SK-N-SH (cell line): ENCODE data around the gene DNAL4. TPM values are rescaled to one million over a fixed set of nuclear protein-coding genes. Genes with fewer than 3 reads are reported as not detected.

Source experiments
- CTCF ChIA-PET: fragments of 300-600, 350-600 bp; formaldehyde crosslinking; extraction: SDS; loops from one replicate; lab custom pipeline; 2021; lab: Yijun Ruan, JAX
- POLR2A ChIA-PET: fragments of 350-600 bp; sonication (Branson Sonifier 250); formaldehyde crosslinking; extraction: SDS; loops from one replicate; lab custom pipeline; 2020; ENCODE audit warnings: antibody characterized with exemption, inconsistent platforms; lab: Yijun Ruan, JAX
- DNase-seq: peaks from one replicate; pipeline ENCODE4 v3.0.0; 2012
- H2AFZ ChIP-seq: fragments of 200-600 bp; sonication (generic); 2 replicates; pipeline ENCODE4 v1.8.1; 2016; ENCODE audit warnings: antibody characterized with exemption, mild to moderate bottlenecking, low read depth
- H3F3A ChIP-seq: fragments of 200-600 bp; sonication (generic); replicated peaks from 2 replicates; pipeline ENCODE3; 2016; ENCODE audit warnings: antibody characterized with exemption, mild to moderate bottlenecking; ENCODE audit not compliant: insufficient read depth
- H3K27ac ChIP-seq, 2 experiments: fragments of 200-500 bp in 1 of 2; fragments of 200-600 bp in 1 of 2; sonication (Bioruptor generic) in 1 of 2; sonication (generic), shearing (Covaris generic) in 1 of 2; 2 replicates each; pipeline versions ENCODE4 v1.5.1 to v1.6.1; 2014 to 2016; ENCODE audit warnings: low read depth in 2 of 2, inconsistent platforms in 1 of 2, low read length in 1 of 2, mild to moderate bottlenecking in 1 of 2, mixed read lengths in 1 of 2
- H3K27me3 ChIP-seq: fragments of 200-600 bp; sonication (generic), shearing (Covaris generic); 2 replicates; pipeline ENCODE4 v1.6.1; 2016; ENCODE audit warnings: mixed run types; ENCODE audit not compliant: insufficient read depth
- H3K36me3 ChIP-seq, 2 experiments: fragments of 200-500 bp in 1 of 2; fragments of 200-600 bp in 1 of 2; sonication (Bioruptor generic) in 1 of 2; sonication (generic) in 1 of 2; replicated peaks in 1 of 2; 2 replicates each; pipeline versions ENCODE3 to v1.5.1; 2014 to 2016; ENCODE audit warnings: low read length in 1 of 2, mild to moderate bottlenecking in 1 of 2; ENCODE audit not compliant: insufficient read depth in 2 of 2, control insufficient read depth in 1 of 2
- H3K4me1 ChIP-seq, 2 experiments: fragments of 200-500 bp in 1 of 2; fragments of 200-600 bp in 1 of 2; sonication (Bioruptor generic) in 1 of 2; sonication (generic), shearing (Covaris generic) in 1 of 2; 2 replicates each; pipeline versions ENCODE4 v1.5.1 to v1.6.1; 2014 to 2016; ENCODE audit warnings: low read depth in 1 of 2, low read length in 1 of 2, mixed run types in 1 of 2; ENCODE audit not compliant: insufficient read depth in 2 of 2, control insufficient read depth in 1 of 2
- H3K4me2 ChIP-seq: fragments of 200-600 bp; sonication (generic), shearing (Covaris generic); 2 replicates; pipeline ENCODE4 v1.6.1; 2017; ENCODE audit warnings: mixed run types
- H3K4me3 ChIP-seq, 2 experiments: fragments of 200-500 bp in 1 of 2; fragments of 200-600 bp in 1 of 2; sonication (Bioruptor generic) in 1 of 2; sonication (generic), shearing (Covaris generic) in 1 of 2; 2 replicates each; pipeline versions ENCODE4 v1.5.1 to v1.8.1; 2014 to 2016; ENCODE audit warnings: low read depth in 2 of 2, inconsistent platforms in 1 of 2, low read length in 1 of 2, mild to moderate bottlenecking in 1 of 2, mixed read lengths in 1 of 2, moderate library complexity in 1 of 2
- H3K79me2 ChIP-seq: fragments of 200-600 bp; sonication (generic); 2 replicates; pipeline ENCODE4 v1.8.1; 2017; ENCODE audit warnings: mild to moderate bottlenecking; ENCODE audit not compliant: insufficient read depth
- H3K9ac ChIP-seq: fragments of 200-600 bp; sonication (generic); 2 replicates; pipeline ENCODE4 v1.6.1; 2017; ENCODE audit warnings: mixed run types
- H3K9me2 ChIP-seq: fragments of 200-600 bp; sonication (generic); 2 replicates; pipeline ENCODE4 v1.6.1; 2017; ENCODE audit warnings: mixed run types
- H3K9me3 ChIP-seq: fragments of 200-600 bp; sonication (generic); 2 replicates; pipeline ENCODE4 v1.6.1; 2017; ENCODE audit warnings: mixed run types, mild to moderate bottlenecking, moderate library complexity
- H4K20me1 ChIP-seq: fragments of 200-600 bp; sonication (generic); 2 replicates; pipeline ENCODE4 v1.6.1; 2017; ENCODE audit warnings: mild to moderate bottlenecking, mixed run types; ENCODE audit not compliant: insufficient read depth
- FOXM1 ChIP-seq: IDR thresholded peaks from 2 replicates; pipeline ENCODE4 v1.4.0; 2012; ENCODE audit warnings: low read depth, mild to moderate bottlenecking
- GATA2 ChIP-seq: sonication (generic); formaldehyde crosslinking; IDR thresholded peaks from 2 replicates; pipeline ENCODE4 v1.5.0; 2020; ENCODE audit warnings: mild to moderate bottlenecking, missing genetic modification reagents
- MAX ChIP-seq: IDR thresholded peaks from 2 replicates; pipeline ENCODE4 v1.4.0; 2012; ENCODE audit warnings: low read depth
- MEF2A ChIP-seq: IDR thresholded peaks from 2 replicates; pipeline ENCODE4 v1.4.0; 2012; ENCODE audit warnings: low read depth, borderline replicate concordance
- NFIC ChIP-seq: IDR thresholded peaks from 2 replicates; pipeline ENCODE4 v1.4.0; 2012; ENCODE audit warnings: borderline replicate concordance
- NRF1 ChIP-seq: IDR thresholded peaks from 2 replicates; pipeline ENCODE4 v1.6.1; 2012; ENCODE audit warnings: low read depth, mild to moderate bottlenecking, low read length
- PBX3 ChIP-seq: IDR thresholded peaks from 2 replicates; pipeline ENCODE4; 2012
- POLR2AphosphoS5 ChIP-seq: IDR thresholded peaks from 2 replicates; pipeline ENCODE4 v1.6.1; 2012; ENCODE audit warnings: low read depth, low read length
- TAF1 ChIP-seq: IDR thresholded peaks from 2 replicates; pipeline ENCODE4 v1.6.1; 2012; ENCODE audit warnings: low read depth, mild to moderate bottlenecking, low read length, moderate library complexity, borderline replicate concordance
- WGBS: methylation state at CpG from one replicate; pipeline ENCODE4 v1.1.6; 2017; ENCODE audit warnings: low lambda C conversion rate; 5-methylcytosine and 5-hydroxymethylcytosine counted together
- polyA plus RNA-seq, 3 experiments: library from polyadenylated mRNA; depleted of rRNA; stranded (reverse); fragments of >200 nt; gene quantifications; 2 replicates each; pipeline ENCODE4 v1.2.3, GENCODE V29; 2012

DNAL4 gene
- polyA plus RNA-seq, 1 of the 3 experiments (the other 2 are of a cell fraction) = 15.1 TPM

GRCh38 chr22:38784035-38784434 is 9.9 kb downstream of the DNAL4 start:
- no peak for TF ChIP-seq NFIC
- TF ChIP-seq GATA2 (CRISPR knock-in tag) = no peak
- H3K4me2 ChIP-seq = no peak overlapping the region
- H3K4me1 ChIP-seq = peaks cover 18 to 36% of the 10 kb centered on the region in 2 experiments; a peak in 3 of 4 replicates
- DNase-seq = no peak
- WGBS = 92% methylated on average over 7 of the region's 15 CpGs
- no peaks in the 10 kb centered on the region for H3K9me3 ChIP-seq
- H3F3A ChIP-seq = peaks cover 3% of the 10 kb centered on the region
- no peaks in the 10 kb centered on the region for H4K20me1 ChIP-seq
- no peaks in the 10 kb centered on the region for H3K27me3 ChIP-seq
- H3K27ac ChIP-seq = no peak overlapping the region
- H3K9me2 ChIP-seq = no peaks in the 10 kb centered on the region
- CTCF ChIA-PET = interaction anchor here (1.0 to 7.7 kb wide), 3 partner anchors 15 to 223 kb away, joined by 3 to 47 read pairs (median 10); no protein-coding TSS in a partner anchor
- no peak overlapping the region for H3K9ac ChIP-seq
- H3K79me2 ChIP-seq = no peaks in the 10 kb centered on the region
- no peak overlapping the region for H3K4me3 ChIP-seq
- H3K36me3 ChIP-seq = no peaks in the 10 kb centered on the region
- POLR2A ChIA-PET = no interaction called here
- no peak overlapping the region for H2AFZ ChIP-seq

GRCh38 chr22:38783095-38783615 is 10.8 kb downstream of the DNAL4 start:
- peaks cover 2% of the 10 kb centered on the region for H3F3A ChIP-seq
- H4K20me1 ChIP-seq = no peaks in the 10 kb centered on the region
- no peaks in the 10 kb centered on the region for H3K9me2 ChIP-seq
- H3K36me3 ChIP-seq = no peaks in the 10 kb centered on the region
- TF ChIP-seq FOXM1 (no peak), MEF2A (no peak), POLR2AphosphoS5 (no peak)
- H3K9ac ChIP-seq = no peak overlapping the region
- H3K4me1 ChIP-seq = peaks cover 10 to 32% of the 10 kb centered on the region in 2 experiments; a peak in 3 of 4 replicates
- no peak for DNase-seq
- no peaks in the 10 kb centered on the region for H3K79me2 ChIP-seq
- ChIA-PET CTCF (interaction anchor here (1.2 to 7.7 kb wide), 3 partner anchors 14 to 60 kb away, joined by 3 to 47 read pairs (median 4); no protein-coding TSS in a partner anchor), POLR2A (no interaction called here)
- WGBS = 71% methylated on average over 14 of the region's 14 CpGs
- no peak overlapping the region; a peak in 1 of 4 replicates for H3K27ac ChIP-seq
- no peak overlapping the region for H3K4me3 ChIP-seq
- H3K27me3 ChIP-seq = no peaks in the 10 kb centered on the region
- H3K9me3 ChIP-seq = no peaks in the 10 kb centered on the region
- no peak overlapping the region for H2AFZ ChIP-seq
- H3K4me2 ChIP-seq = no peak overlapping the region

- 66% methylated on average over 11 of the region's 13 CpGs for WGBS
- no peaks in the 10 kb centered on the region for H4K20me1 ChIP-seq
- H3K9ac ChIP-seq = no peak overlapping the region
- no peak overlapping the region; a peak in 2 of 4 replicates for H3K27ac ChIP-seq
- DNase-seq = no peak
- H3K9me3 ChIP-seq = no peaks in the 10 kb centered on the region
- no peaks in the 10 kb centered on the region for H3K79me2 ChIP-seq
- no peaks in the 10 kb centered on the region for H3F3A ChIP-seq
- H3K9me2 ChIP-seq = no peaks in the 10 kb centered on the region
- H2AFZ ChIP-seq = peak overlapping the region; percentile 22; the same call in 1 of the 2 replicates
- TF ChIP-seq NRF1 (no peak), MAX (no peak), TAF1 (no peak), PBX3 (no peak)
- TF ChIP-seq, all 33 proteins: peak for 0
- Histone ChIP-seq H3K27me3 (no peaks in the 10 kb centered on the region), H3K4me3 (no peak overlapping the region), H3K4me2 (no peak overlapping the region), H3K36me3 (no peaks in the 10 kb centered on the region), H3K4me1 (peaks cover 6 to 26% of the 10 kb centered on the region in 2 experiments; a peak in 2 of 4 replicates)
- POLR2A ChIA-PET = no interaction called here
- CTCF ChIA-PET = interaction anchor here (1.2 to 7.7 kb wide), 3 partner anchors 13 to 61 kb away, joined by 3 to 47 read pairs (median 4); no protein-coding TSS in a partner anchor
Observed at GRCh38 chr22:38782402-38783094, 11.4 kb downstream of the DNAL4 start.
